Gastrocnemius medialis (tissue), 4 donors: Measurements from ENCODE around the gene CHST10. TPM values are rescaled to one million over a fixed set of nuclear protein-coding genes. Genes with fewer than 3 reads are reported as not detected.
A peak's percentile ranks its signal among the peaks of the same experiment; 100 is the strongest.

ENCODE experiments used
- ATAC-seq, 2 donors: fragments of 150-250 bp; one replicate each; pipeline ENCODE4 v1.9.1; 2016
- DNase-seq, 2 donors: peaks; one replicate each; pipeline ENCODE4 v3.0.0-alpha.2; 2019
- H3K27ac ChIP-seq, 4 donors: fragments of 200-600 bp; sonication (generic); 1 replicate in 1 of 4; 2 replicates in 3 of 4; pipeline ENCODE4 v1.5.1; 2016 to 2018; ENCODE audit warnings: mild to moderate bottlenecking in 2 of 4, moderate library complexity in 1 of 4
- H3K27me3 ChIP-seq, 3 donors: fragments of 200-600 bp; sonication (generic) in 2 of 3; 1 replicate in 1 of 3; 2 replicates in 2 of 3; pipeline versions ENCODE4 v1.5.1 to v1.6.0; 2016 to 2019; ENCODE audit warnings: mild to moderate bottlenecking in 1 of 3, moderate library complexity in 1 of 3
- H3K36me3 ChIP-seq, 2 donors: fragments of 200-600 bp; sonication (generic) in 1 of 2; one replicate each; pipeline ENCODE4 v1.5.1; 2017 to 2018
- H3K4me1 ChIP-seq, 2 donors: fragments of 200-600 bp; sonication (generic) in 1 of 2; one replicate each; pipeline ENCODE4 v1.5.1; 2016 to 2017; ENCODE audit warnings: mild to moderate bottlenecking in 2 of 2
- H3K4me3 ChIP-seq, 4 donors: fragments of 200-600 bp; sonication (generic) in 3 of 4; 1 replicate in 1 of 4; 2 replicates in 3 of 4; pipeline ENCODE4 v1.5.1; 2016 to 2019; ENCODE audit warnings: mild to moderate bottlenecking in 2 of 4
- H3K9me3 ChIP-seq, 3 donors: fragments of 200-600 bp; sonication (generic) in 2 of 3; 1 replicate in 1 of 3; 2 replicates in 2 of 3; pipeline ENCODE4 v1.5.1; 2016 to 2019
- CTCF ChIP-seq, 5 experiments: fragments of 450-650 bp in 3 of 5; fragments of 200-600 bp in 2 of 5; sonication (generic) in 2 of 5; IDR thresholded peaks in 4 of 5; conservative IDR thresholded peaks in 1 of 5; 1 replicate in 4 of 5; 2 replicates in 1 of 5; pipeline ENCODE4 v1.5.1; 2016 to 2019; ENCODE audit warnings: antibody characterized with exemption in 5 of 5, mild to moderate bottlenecking in 3 of 5, moderate library complexity in 3 of 5
- POLR2A ChIP-seq, 2 donors: fragments of 450-650 bp; IDR thresholded peaks; one replicate each; pipeline ENCODE4 v1.6.1; 2017; ENCODE audit warnings: antibody characterized with exemption in 2 of 2, mild to moderate bottlenecking in 2 of 2, moderate library complexity in 2 of 2
- in situ Hi-C, 4 donors: fragments of 200-750 bp; cut with MboI; loops; one replicate each; pipeline versions ENCODE4 v1.15.0 to v1.8.0; 2017; ENCODE audit warnings: low sequenced_read_pairs in 4 of 4
- intact Hi-C: fragments of 100-400 bp; cut with DNase I; formaldehyde crosslinking; loops from one replicate; pipeline ENCODE4 v1.15.1; 2023; ENCODE audit warnings: low total_unique reads
- total RNA-seq, 4 donors: library from RNA; depleted of rRNA; stranded (reverse); fragments of >200 nt; gene quantifications; one replicate each; pipeline versions ENCODE4 v1.1.0 to v1.2.3, GENCODE V29; 2016

The CHST10 gene
- total RNA-seq, 4 donors from 2014 or later: 3.3 to 7.4 (median 5.5) TPM

- no peak for TF ChIP-seq CTCF (IDR thresholded peaks at IDR 0.05 in 4 of 5, conservative IDR thresholded peaks at IDR 0.05 in 1 of 5)
- no peak for TF ChIP-seq POLR2A (IDR thresholded peaks at IDR 0.05)
- H3K27me3 ChIP-seq: no peaks in the 10 kb centered on the region
- no peak overlapping the region for H3K27ac ChIP-seq
- ATAC-seq (no peak), DNase-seq (no peak)
- intact Hi-C loops: no loop called here
- H3K36me3 ChIP-seq: no peaks in the 10 kb centered on the region
- no peaks in the 10 kb centered on the region for H3K4me1 ChIP-seq
- in situ Hi-C loops: no loop called here
- H3K9me3 ChIP-seq: no peaks in the 10 kb centered on the region
- no peak overlapping the region for H3K4me3 ChIP-seq
These were observed 33.6 kb upstream of the CHST10 start for GRCh38 chr2:100451092-100451491.

- intact Hi-C loops: no loop called here
These were observed 29.2 kb upstream of the CHST10 start for GRCh38 chr2:100446696-100447095.

GRCh38 chr2:100437751-100438150 lies 20.3 kb upstream of the CHST10 start:
- intact Hi-C loops: no loop called here
- no peak for DNase-seq
- H3K4me3 ChIP-seq: no peak overlapping the region
- H3K36me3 ChIP-seq: no peaks in the 10 kb centered on the region
- TF ChIP-seq CTCF (IDR thresholded peaks at IDR 0.05 in 4 of 5, conservative IDR thresholded peaks at IDR 0.05 in 1 of 5): no peak
- no peak for TF ChIP-seq POLR2A (IDR thresholded peaks at IDR 0.05)
- no peaks in the 10 kb centered on the region for H3K9me3 ChIP-seq
- ATAC-seq: no peak
- H3K27ac ChIP-seq: no peak overlapping the region
- H3K4me1 ChIP-seq: no peaks in the 10 kb centered on the region
- in situ Hi-C loops: no loop called here
- H3K27me3 ChIP-seq: no peaks in the 10 kb centered on the region

More at GRCh38 chr2:100446696-100447095, 29.2 kb upstream of the CHST10 start:
- no peaks in the 10 kb centered on the region for H3K27me3 ChIP-seq
- in situ Hi-C loops: no loop called here
- H3K27ac ChIP-seq: no peak overlapping the region
- ATAC-seq: no peak
- H3K9me3 ChIP-seq: no peaks in the 10 kb centered on the region
- DNase-seq: no peak
- TF ChIP-seq CTCF (IDR thresholded peaks at IDR 0.05 in 4 of 5, conservative IDR thresholded peaks at IDR 0.05 in 1 of 5) (no peak), POLR2A (IDR thresholded peaks at IDR 0.05) (no peak)
- no peaks in the 10 kb centered on the region for H3K36me3 ChIP-seq
- no peak overlapping the region for H3K4me3 ChIP-seq
- H3K4me1 ChIP-seq: no peaks in the 10 kb centered on the region

GRCh38 chr2:100429726-100430125 lies 12.3 kb upstream of the CHST10 start:
- Histone ChIP-seq H3K4me1 (no peaks in the 10 kb centered on the region), H3K36me3 (no peaks in the 10 kb centered on the region), H3K4me3 (no peak overlapping the region), H3K27ac (no peak overlapping the region), H3K9me3 (no peaks in the 10 kb centered on the region), H3K27me3 (no peaks in the 10 kb centered on the region)
- no peak for DNase-seq
- no peak for ATAC-seq
- no peak for TF ChIP-seq POLR2A (IDR thresholded peaks at IDR 0.05)
- TF ChIP-seq CTCF (IDR thresholded peaks at IDR 0.05 in 4 of 5, conservative IDR thresholded peaks at IDR 0.05 in 1 of 5): no peak
- intact Hi-C loops (loop anchor here (5.0 kb wide), 1 partner anchor 133 kb away; the partner anchor contains the start of gene PDCL3), in situ Hi-C loops (no loop called here)

GRCh38 chr2:100427627-100428258 lies 10.3 kb upstream of the CHST10 start:
- no peak overlapping the region for H3K27ac ChIP-seq
- TF ChIP-seq POLR2A (IDR thresholded peaks at IDR 0.05) (no peak), CTCF (IDR thresholded peaks at IDR 0.05 in 4 of 5, conservative IDR thresholded peaks at IDR 0.05 in 1 of 5) (peak in 2 of 5 experiments; percentile 33 to 40)
- in situ Hi-C loops (no loop called here), intact Hi-C loops (loop anchor here (5.0 kb wide), 1 partner anchor 135 kb away; the partner anchor contains the start of gene PDCL3)
- ATAC-seq (no peak), DNase-seq (no peak)
- no peak overlapping the region for H3K4me3 ChIP-seq
- H3K27me3 ChIP-seq: no peaks in the 10 kb centered on the region
- no peaks in the 10 kb centered on the region for H3K4me1 ChIP-seq
- H3K36me3 ChIP-seq: no peaks in the 10 kb centered on the region
- no peaks in the 10 kb centered on the region for H3K9me3 ChIP-seq
